HCT116 (cell line): ENCODE results near the gene SIX5. TPM values are rescaled to one million over a fixed set of nuclear protein-coding genes. Genes with fewer than 3 reads are reported as not detected.

ENCODE experiments used
- ATAC-seq: fragments of 200-7000 bp; cut with Tn5 transposase; 2 replicates; pipeline ENCODE4 v1.9.1; 2020; ENCODE audit warnings: mild to moderate bottlenecking, moderate library complexity
- BruUV-seq: library from RNA; stranded (reverse); fragments of 400-500 nt; replicated peaks from 2 replicates; lab custom pipeline; 2021; lab: Mats Ljungman, UMichigan
- CTCF ChIA-PET: fragments of 300-600 bp; sonication (Branson Sonifier 250); formaldehyde crosslinking; loops from one replicate; lab custom pipeline; 2021; ENCODE audit warnings: antibody characterized with exemption; lab: Charles Lee
- POLR2A ChIA-PET: fragments of 300-600, 350-600 bp; sonication (Branson Sonifier 250); formaldehyde crosslinking; loops from one replicate; lab custom pipeline; 2021; ENCODE audit warnings: antibody characterized with exemption; lab: Charles Lee
- RAD21 ChIA-PET, 2 experiments: fragments of 300-600 bp; sonication (Branson Sonifier 250); formaldehyde crosslinking; loops; one replicate each; lab custom pipeline; 2023; ENCODE audit warnings: low total read pairs in 2 of 2; ENCODE audit not compliant: uncharacterized antibody in 2 of 2, unreplicated experiment in 2 of 2, low non-redundant PET in 1 of 2; lab: Charles Lee
- DNase-seq: peaks from one replicate; pipeline ENCODE4 v3.0.0-alpha.2; 2010; ENCODE audit warnings: low read depth, low spot score
- H2AFZ ChIP-seq: fragments of 200-600 bp; shearing (Covaris generic), sonication (generic); 2 replicates; pipeline ENCODE4 v1.6.1; 2017; ENCODE audit warnings: low read depth, mixed run types, mixed read lengths, antibody characterized with exemption, low read length; ENCODE audit not compliant: poor library complexity, severe bottlenecking
- H3K27ac ChIP-seq: 2 replicates; pipeline ENCODE4 v1.5.1; 2012; ENCODE audit warnings: low read depth, low read length
- H3K27me3 ChIP-seq: fragments of 200-600 bp; sonication (generic); 2 replicates; pipeline ENCODE4 v1.6.1; 2016; ENCODE audit warnings: mixed run types, low read length, mixed read lengths; ENCODE audit not compliant: insufficient read depth
- H3K36me3 ChIP-seq, 2 experiments: fragments of 200-500 bp in 1 of 2; fragments of 200-600 bp in 1 of 2; sonication (Bioruptor generic) in 1 of 2; sonication (generic) in 1 of 2; 2 replicates each; pipeline versions ENCODE4 v1.5.1 to v1.6.1; 2014 to 2016; ENCODE audit warnings: low read length in 2 of 2, inconsistent platforms in 1 of 2, mixed read lengths in 1 of 2, mixed run types in 1 of 2; ENCODE audit not compliant: insufficient read depth in 2 of 2, control insufficient read depth in 1 of 2
- H3K4me1 ChIP-seq, 2 experiments: fragments of 200-600 bp in 1 of 2; sonication (generic) in 1 of 2; 2 replicates each; pipeline versions ENCODE4 v1.5.1 to v1.6.1; 2012 to 2017; ENCODE audit warnings: low read length in 2 of 2, inconsistent platforms in 1 of 2, mild to moderate bottlenecking in 1 of 2, mixed read lengths in 1 of 2, mixed run types in 1 of 2, moderate library complexity in 1 of 2; ENCODE audit not compliant: insufficient read depth in 2 of 2, control insufficient read depth in 1 of 2
- H3K4me2 ChIP-seq: fragments of 200-600 bp; sonication (generic); 2 replicates; pipeline ENCODE4 v1.6.1; 2017; ENCODE audit warnings: mixed run types, low read length, mixed read lengths
- H3K4me3 ChIP-seq, 2 experiments: fragments of 200-600 bp in 1 of 2; sonication (generic) in 1 of 2; replicated peaks in 1 of 2; 2 replicates each; pipeline ENCODE4 v1.5.1; 2011 to 2016; ENCODE audit warnings: low read length in 2 of 2, control low read depth in 1 of 2, low read depth in 1 of 2, mild to moderate bottlenecking in 1 of 2, mixed read lengths in 1 of 2, mixed run types in 1 of 2
- H3K79me2 ChIP-seq: fragments of 200-600 bp; sonication (generic); 2 replicates; pipeline ENCODE4 v1.6.1; 2017; ENCODE audit warnings: mild to moderate bottlenecking, mixed run types, low read length, moderate library complexity, mixed read lengths; ENCODE audit not compliant: insufficient read depth
- H3K9ac ChIP-seq: fragments of 200-600 bp; sonication (generic); 2 replicates; pipeline ENCODE4 v1.6.1; 2016; ENCODE audit warnings: low read length, mixed read lengths
- H3K9me2 ChIP-seq: fragments of 200-600 bp; sonication (generic), shearing (Covaris generic); 2 replicates; pipeline ENCODE4 v1.6.1; 2017; ENCODE audit warnings: mixed run types, mild to moderate bottlenecking, moderate library complexity; ENCODE audit not compliant: insufficient read depth
- H3K9me3 ChIP-seq, 2 experiments: fragments of 200-500 bp in 1 of 2; fragments of 200-600 bp in 1 of 2; sonication (Bioruptor generic) in 1 of 2; sonication (generic) in 1 of 2; 2 replicates each; pipeline ENCODE4 v1.6.1; 2014 to 2017; ENCODE audit warnings: low read length in 2 of 2, mixed read lengths in 2 of 2, inconsistent platforms in 1 of 2, low read depth in 1 of 2, mild to moderate bottlenecking in 1 of 2, mixed run types in 1 of 2, moderate library complexity in 1 of 2; ENCODE audit not compliant: control insufficient read depth in 1 of 2, insufficient read depth in 1 of 2
- H4K20me1 ChIP-seq: fragments of 200-600 bp; sonication (generic), shearing (Covaris generic); 2 replicates; pipeline ENCODE4 v1.6.1; 2017; ENCODE audit warnings: mixed run types, mild to moderate bottlenecking, moderate library complexity; ENCODE audit not compliant: insufficient read depth
- EZH2 ChIP-seq: fragments of 200-600 bp; sonication (generic); IDR thresholded peaks from 2 replicates; pipeline ENCODE4 v1.6.1; 2017; ENCODE audit warnings: antibody characterized with exemption, mixed run types
- EZH2phosphoT487 ChIP-seq: fragments of 200-600 bp; IDR thresholded peaks from 2 replicates; pipeline ENCODE4 v1.6.1; 2018; ENCODE audit warnings: antibody characterized with exemption, borderline replicate concordance
- JUND ChIP-seq: IDR thresholded peaks from 2 replicates; pipeline ENCODE4 v1.6.1; 2012
- POLR2A ChIP-seq: IDR thresholded peaks from 2 replicates; pipeline ENCODE4 v1.7.0; 2011; ENCODE audit warnings: borderline replicate concordance; ENCODE audit not compliant: insufficient read depth, insufficient read length; ENCODE audit errors: extremely low read depth
- ZBTB33 ChIP-seq: IDR thresholded peaks from 2 replicates; pipeline ENCODE4 v1.6.1; 2011; ENCODE audit warnings: mild to moderate bottlenecking, low read length, moderate library complexity; ENCODE audit not compliant: insufficient replicate concordance; ENCODE audit errors: extremely low read depth
- ZFX ChIP-seq: fragments of 450-650 bp; IDR thresholded peaks from 2 replicates; pipeline ENCODE4 v1.6.1; 2017
- intact Hi-C: fragments of 100-400 bp; cut with micrococcal nuclease; formaldehyde crosslinking; loops from 2 replicates; pipeline ENCODE4 v1.10.0; 2022
- total RNA-seq: library from RNA; stranded (reverse); gene quantifications from one replicate; pipeline ENCODE4 v1.2.1, GENCODE V29; 2021; ENCODE audit not compliant: unreplicated experiment
- TF ChIP-seq, protein P1 (sequence below): IDR thresholded peaks from 2 replicates; pipeline ENCODE4 v1.6.1; 2012; ENCODE audit warnings: low read depth

Gene SIX5
- total RNA-seq, 1 experiment from 2014 or later = 18.3 TPM

- POLR2A ChIA-PET = interaction anchor here (0.6 to 1.0 kb wide), 3 partner anchors 10 to 179 kb away, joined by 3 read pairs; partner anchors contain the start of gene CCDC61
- DNase-seq = no peak
- Histone ChIP-seq H2AFZ (no peak overlapping the region), H3K79me2 (no peaks in the 10 kb centered on the region), H3K4me1 (peaks cover 3 to 11% of the 10 kb centered on the region in 2 experiments; a peak in 3 of 4 replicates), H3K4me2 (no peak overlapping the region), H3K9ac (no peak overlapping the region)
- no TSS peak for BruUV-seq
- TF ChIP-seq JUND (no peak), ZFX (no peak), EZH2phosphoT487 (no peak), ZBTB33 (no peak), POLR2A (no peak), EZH2 (no peak)
- TF ChIP-seq, protein P1, sequence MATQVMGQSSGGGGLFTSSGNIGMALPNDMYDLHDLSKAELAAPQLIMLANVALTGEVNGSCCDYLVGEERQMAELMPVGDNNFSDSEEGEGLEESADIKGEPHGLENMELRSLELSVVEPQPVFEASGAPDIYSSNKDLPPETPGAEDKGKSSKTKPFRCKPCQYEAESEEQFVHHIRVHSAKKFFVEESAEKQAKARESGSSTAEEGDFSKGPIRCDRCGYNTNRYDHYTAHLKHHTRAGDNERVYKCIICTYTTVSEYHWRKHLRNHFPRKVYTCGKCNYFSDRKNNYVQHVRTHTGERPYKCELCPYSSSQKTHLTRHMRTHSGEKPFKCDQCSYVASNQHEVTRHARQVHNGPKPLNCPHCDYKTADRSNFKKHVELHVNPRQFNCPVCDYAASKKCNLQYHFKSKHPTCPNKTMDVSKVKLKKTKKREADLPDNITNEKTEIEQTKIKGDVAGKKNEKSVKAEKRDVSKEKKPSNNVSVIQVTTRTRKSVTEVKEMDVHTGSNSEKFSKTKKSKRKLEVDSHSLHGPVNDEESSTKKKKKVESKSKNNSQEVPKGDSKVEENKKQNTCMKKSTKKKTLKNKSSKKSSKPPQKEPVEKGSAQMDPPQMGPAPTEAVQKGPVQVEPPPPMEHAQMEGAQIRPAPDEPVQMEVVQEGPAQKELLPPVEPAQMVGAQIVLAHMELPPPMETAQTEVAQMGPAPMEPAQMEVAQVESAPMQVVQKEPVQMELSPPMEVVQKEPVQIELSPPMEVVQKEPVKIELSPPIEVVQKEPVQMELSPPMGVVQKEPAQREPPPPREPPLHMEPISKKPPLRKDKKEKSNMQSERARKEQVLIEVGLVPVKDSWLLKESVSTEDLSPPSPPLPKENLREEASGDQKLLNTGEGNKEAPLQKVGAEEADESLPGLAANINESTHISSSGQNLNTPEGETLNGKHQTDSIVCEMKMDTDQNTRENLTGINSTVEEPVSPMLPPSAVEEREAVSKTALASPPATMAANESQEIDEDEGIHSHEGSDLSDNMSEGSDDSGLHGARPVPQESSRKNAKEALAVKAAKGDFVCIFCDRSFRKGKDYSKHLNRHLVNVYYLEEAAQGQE = no peak
- TF ChIP-seq, all 23 proteins: peak for 0
- no peak overlapping the region for H3K4me3 ChIP-seq
- peaks cover 5 to 10% of the 10 kb centered on the region in 2 experiments; a peak in 3 of 4 replicates for H3K36me3 ChIP-seq
- H3K27ac ChIP-seq = no peak overlapping the region
- RAD21 ChIA-PET = interaction anchor here (0.6 to 0.7 kb wide), 5 partner anchors 16 to 98 kb away, joined by 3 to 6 read pairs (median 4); partner anchors contain the start of genes FOXA3 (in 1 of the 2) and SIX5 (in 1 of the 2)
- intact Hi-C loops = loop anchor here (1.0 kb wide), 2 partner anchors 67 to 261 kb away; no protein-coding TSS in a partner anchor
- no peaks in the 10 kb centered on the region for H3K9me2 ChIP-seq
- H3K27me3 ChIP-seq = no peaks in the 10 kb centered on the region
- H3K9me3 ChIP-seq = no peaks in the 10 kb centered on the region
- CTCF ChIA-PET = interaction anchor here (0.6 to 3.8 kb wide), 28 partner anchors 8 to 261 kb away, joined by 3 to 26 read pairs (median 5); partner anchors contain the start of genes DMPK, DMWD, FOXA3 and IRF2BP1
- no peaks in the 10 kb centered on the region for H4K20me1 ChIP-seq
- no peak for ATAC-seq
Measured at GRCh38 chr19:45816236-45817009, 47.4 kb upstream of the SIX5 start.
